GM21786 (cell line): ENCODE data around the gene EFS.
"Not testable (repeated sequence)": the region's sequence is repeated elsewhere in the genome, so short reads cannot be mapped to it uniquely, and the experiment has no call there.

Source experiments
- ATAC-seq: cut with Tn5 transposase; IDR thresholded peaks from one replicate; pipeline ENCODE4 v1.9.1; 2021; ENCODE audit not compliant: unreplicated experiment

The EFS gene

GRCh38 chr14:23365036-23365731, at the start of gene EFS:
TSS of gene EFS (minus strand) at chr14:23365172. CDS start at chr14:23365025, 147 bp downstream.
- no peak for ATAC-seq

GRCh38 chr14:23414254-23414653, 49.3 kb upstream of the EFS start:
- no peak for ATAC-seq

- ATAC-seq, result no peak
These were observed 48.7 kb upstream of the EFS start for GRCh38 chr14:23413681-23414080.

- no peak for ATAC-seq
These were observed 46.9 kb upstream of the EFS start for GRCh38 chr14:23411563-23412525.

GRCh38 chr14:23409966-23410635, 45.1 kb upstream of the EFS start:
- ATAC-seq, result no peak

GRCh38 chr14:23409475-23409874, 44.5 kb upstream of the EFS start:
- ATAC-seq, result no peak

GRCh38 chr14:23408307-23408630, 43.3 kb upstream of the EFS start:
- no peak for ATAC-seq

GRCh38 chr14:23407516-23408306, 42.7 kb upstream of the EFS start, which contains the start of gene MYH6:
TSS of gene MYH6 (minus strand) at chr14:23408273. CDS start at chr14:23407223, 1,050 bp downstream.
- no peak for ATAC-seq

- ATAC-seq, result no peak
These were observed 41.9 kb upstream of the EFS start for GRCh38 chr14:23406725-23407355.

GRCh38 chr14:23406244-23406643, 41.3 kb upstream of the EFS start:
- peak; percentile 62 for ATAC-seq

GRCh38 chr14:23405516-23406025, 40.6 kb upstream of the EFS start:
- no peak for ATAC-seq

- ATAC-seq, result no peak
These were observed 40.1 kb upstream of the EFS start for GRCh38 chr14:23405096-23405495.

GRCh38 chr14:23404331-23404900, 39.4 kb upstream of the EFS start:
- ATAC-seq, result no peak

GRCh38 chr14:23403908-23404307, 38.9 kb upstream of the EFS start:
- ATAC-seq, result no peak

- no peak for ATAC-seq
These were observed 38.1 kb upstream of the EFS start for GRCh38 chr14:23403139-23403438.

GRCh38 chr14:23402296-23403138, 37.5 kb upstream of the EFS start:
- no peak for ATAC-seq

GRCh38 chr14:23401291-23401690, 36.3 kb upstream of the EFS start:
- no peak for ATAC-seq

- ATAC-seq, result not testable (repeated sequence)
These were observed 35.7 kb upstream of the EFS start for GRCh38 chr14:23400496-23401149.
